ENCODE data around the gene DNAH11. TPM values are rescaled to one million over a fixed set of nuclear protein-coding genes. Genes with fewer than 3 reads are reported as not detected.

DNAH11 gene
- total and polyA plus RNA-seq, 2 of the 4 experiments (the other 2 are of a cell fraction), result not detected

GRCh38 chr7:21642422-21642821, 99.6 kb downstream of the DNAH11 start:
- Histone ChIP-seq H4K20me1 (ENCODE audit: insufficient read depth, low read length) (no peaks in the 10 kb centered on the region), H4K91ac (ENCODE audit: insufficient read depth, low read depth, low read length) (no peak overlapping the region), H2AK9ac (replicated peaks; ENCODE audit: low read depth, low read length, poor library complexity) (no peak overlapping the region), H3K14ac (replicated peaks; ENCODE audit: low read depth, low read length) (no peak overlapping the region), H3K4ac (ENCODE audit: low read depth, low read length) (no peak overlapping the region), H3K27ac (ENCODE audit: insufficient read depth, low read length) (no peak overlapping the region), H3K56ac (ENCODE audit: extremely low read depth, insufficient read depth, low read length) (no peak overlapping the region), H2BK15ac (ENCODE audit: low read depth, low read length) (no peak overlapping the region), H3K9me3 (ENCODE audit: control insufficient read depth, insufficient read depth, low read length) (no peaks in the 10 kb centered on the region), H4K5ac (ENCODE audit: low read depth, low read length) (no peak overlapping the region), H3K4me1 (ENCODE audit: control insufficient read depth, insufficient read depth, low read length) (no peaks in the 10 kb centered on the region), H3K27me3 (ENCODE audit: control insufficient read depth, insufficient read depth, low read length) (no peaks in the 10 kb centered on the region), H3K9ac (ENCODE audit: low read depth, low read length) (no peak overlapping the region), H3K79me1 (ENCODE audit: low read depth in 1 of 2, low read length in 2 of 2) (no peaks in the 10 kb centered on the region), H2BK120ac (ENCODE audit: low read depth, low read length) (no peak overlapping the region), H2AFZ (replicated peaks; ENCODE audit: low read length, poor library complexity) (no peak overlapping the region), H2BK5ac (ENCODE audit: low read depth, low read length, poor library complexity, severe bottlenecking) (no peak overlapping the region), H3K9me1 (ENCODE audit: insufficient read depth, low read length) (no peaks in the 10 kb centered on the region), H3K36me3 (ENCODE audit: control insufficient read depth, insufficient read depth, low read length) (no peaks in the 10 kb centered on the region), H3K4me3 (ENCODE audit: insufficient read depth, low read depth, low read length) (no peak overlapping the region), H3K23ac (ENCODE audit: low read depth, low read length) (no peak overlapping the region), H2BK20ac (ENCODE audit: low read depth, low read length) (no peak overlapping the region), H3K4me2 (ENCODE audit: low read depth, low read length) (no peak overlapping the region), H3K18ac (ENCODE audit: low read depth, low read length) (no peak overlapping the region), H2AK5ac (ENCODE audit: low read depth, low read length) (no peak overlapping the region), H4K8ac (ENCODE audit: low read depth in 2 of 2, low read length in 2 of 2) (no peak overlapping the region)
- no TSS peak for BruUV-seq (replicated peaks)
- in situ Hi-C loops (cut with MboI; ENCODE audit: low sequenced_read_pairs), result no loop called here
- intact Hi-C loops (cut with micrococcal nuclease), result no loop called here
- ChIA-PET POLR2A (ENCODE audit: unreplicated experiment) (no interaction called here), CTCF (no interaction called here)
- DNase-seq (no peak), ATAC-seq (ENCODE audit: low read depth) (no peak)
- TF ChIP-seq MAFK (IDR thresholded peaks at IDR 0.05; ENCODE audit: low read depth, low read length) (no peak), RCOR1 (IDR thresholded peaks at IDR 0.05; ENCODE audit: insufficient replicate concordance, low read length) (no peak), CTCF (conservative IDR thresholded peaks at IDR 0.05; ENCODE audit: low read depth, low read length) (no peak), BHLHE40 (IDR thresholded peaks at IDR 0.05; ENCODE audit: low read depth, low read length) (no peak), CHD1 (IDR thresholded peaks at IDR 0.05; ENCODE audit: low read depth, low read length) (no peak), SMC3 (IDR thresholded peaks at IDR 0.05; ENCODE audit: low read depth, low read length) (no peak), MAZ (IDR thresholded peaks at IDR 0.05; ENCODE audit: borderline replicate concordance, low read depth, low read length) (no peak), CEBPB (IDR thresholded peaks at IDR 0.05; ENCODE audit: low read depth, low read length) (no peak), POLR2A (IDR thresholded peaks at IDR 0.05; ENCODE audit: low read depth, low read length) (no peak)
- dilution Hi-C loops (cut with HindIII; ENCODE audit: low sequenced_read_pairs, unreplicated experiment), result no loop called here
- no CpG with 5 or more reads among the region's 4 CpGs for WGBS, 2 experiments (ENCODE audit: extremely low coverage in 2 of 2, insufficient read length in 1 of 2)

All from IMR-90 (cell line).